ENCODE results near the gene DCTD.
A peak's percentile ranks its signal among the peaks of the same experiment; 100 is the strongest.

DCTD gene

GRCh38 chr4:182939680-182940079 is 22.5 kb upstream of the DCTD start:
- no peak for DNase-seq
- no peak for TF ChIP-seq CTCF (IDR thresholded peaks at IDR 0.05)
- no peaks in the 10 kb centered on the region for H3K36me3 ChIP-seq
- H3K9me3 ChIP-seq = no peaks in the 10 kb centered on the region
- intact Hi-C loops (cut with DNase I; ENCODE audit: low total_unique reads) = loop anchor here (10.0 kb wide), 1 partner anchor 125 kb away; no protein-coding TSS in a partner anchor
- H3K4me3 ChIP-seq = no peak overlapping the region
- no peak overlapping the region for H3K27ac ChIP-seq
- H3K27me3 ChIP-seq = peaks cover 0 to 6% of the 10 kb centered on the region in 2 donors
- H3K4me1 ChIP-seq = no peaks in the 10 kb centered on the region

- Histone ChIP-seq H3K4me3 (no peak overlapping the region), H3K9me3 (no peaks in the 10 kb centered on the region), H3K27me3 (peaks cover 0 to 6% of the 10 kb centered on the region in 2 donors), H3K36me3 (no peaks in the 10 kb centered on the region), H3K4me1 (no peaks in the 10 kb centered on the region), H3K27ac (no peak overlapping the region)
- peak; percentile 80 to 94 for TF ChIP-seq CTCF (IDR thresholded peaks at IDR 0.05)
- intact Hi-C loops (cut with DNase I; ENCODE audit: low total_unique reads) = loop anchor here (10.0 kb wide), 1 partner anchor 127 kb away; no protein-coding TSS in a partner anchor
- peak; percentile 61 to 79 for DNase-seq
Measured at GRCh38 chr4:182938205-182938645, 21.0 kb upstream of the DCTD start.

- intact Hi-C loops (cut with DNase I; ENCODE audit: low total_unique reads) = loop anchor here (2.0 to 10.0 kb wide), 2 partner anchors 127 to 325 kb away; no protein-coding TSS in a partner anchor
Measured at GRCh38 chr4:182937268-182938204, 20.4 kb upstream of the DCTD start.

GRCh38 chr4:182932651-182933050 is 15.5 kb upstream of the DCTD start:
- no peaks in the 10 kb centered on the region for H3K36me3 ChIP-seq
- DNase-seq = no peak
- no peak for TF ChIP-seq CTCF (IDR thresholded peaks at IDR 0.05)
- H3K9me3 ChIP-seq = no peaks in the 10 kb centered on the region
- no peak overlapping the region for H3K27ac ChIP-seq
- no peaks in the 10 kb centered on the region for H3K27me3 ChIP-seq
- H3K4me1 ChIP-seq = no peaks in the 10 kb centered on the region
- intact Hi-C loops (cut with DNase I; ENCODE audit: low total_unique reads) = loop anchor here (10.0 kb wide), 1 partner anchor 132 kb away; no protein-coding TSS in a partner anchor
- no peak overlapping the region for H3K4me3 ChIP-seq

More at GRCh38 chr4:182937268-182938204, 20.4 kb upstream of the DCTD start:
- no peak overlapping the region for H3K4me3 ChIP-seq
- H3K4me1 ChIP-seq = no peaks in the 10 kb centered on the region
- no peak for TF ChIP-seq CTCF (IDR thresholded peaks at IDR 0.05)
- H3K36me3 ChIP-seq = no peaks in the 10 kb centered on the region
- no peak overlapping the region for H3K27ac ChIP-seq
- peaks cover 0 to 6% of the 10 kb centered on the region in 2 donors for H3K27me3 ChIP-seq
- no peaks in the 10 kb centered on the region for H3K9me3 ChIP-seq
- no peak for DNase-seq

- no peaks in the 10 kb centered on the region for H3K9me3 ChIP-seq
- intact Hi-C loops (cut with DNase I; ENCODE audit: low total_unique reads) = loop anchor here (10.0 kb wide), 1 partner anchor 133 kb away; no protein-coding TSS in a partner anchor
- H3K27ac ChIP-seq = no peak overlapping the region
- H3K4me1 ChIP-seq = no peaks in the 10 kb centered on the region
- DNase-seq = no peak
- no peaks in the 10 kb centered on the region for H3K27me3 ChIP-seq
- no peaks in the 10 kb centered on the region for H3K36me3 ChIP-seq
- TF ChIP-seq CTCF (IDR thresholded peaks at IDR 0.05) = no peak
- H3K4me3 ChIP-seq = no peak overlapping the region
Measured at GRCh38 chr4:182931691-182932345, 14.6 kb upstream of the DCTD start.

Measured in tibial artery (tissue), 4 donors.